Body of pancreas (tissue), 4 donors: Measurements from ENCODE around the gene AMZ2. TPM values are rescaled to one million over a fixed set of nuclear protein-coding genes. Genes with fewer than 3 reads are reported as not detected.
"Not testable (repeated sequence)": the region's sequence is repeated elsewhere in the genome, so short reads cannot be mapped to it uniquely, and the experiment has no call there.

ENCODE experiments used
- ATAC-seq: fragments of 150-250 bp; one replicate; pipeline ENCODE4 v1.9.1; 2016
- DNase-seq, 4 donors: peaks; one replicate each; pipeline ENCODE4 v3.0.0-alpha.2; 2019
- H3K27ac ChIP-seq, 4 donors: fragments of 200-600 bp; sonication (generic); 1 replicate in 3 of 4; 2 replicates in 1 of 4; pipeline versions ENCODE4 v1.5.1 to v1.6.1; 2016 to 2019; ENCODE audit warnings: mild to moderate bottlenecking in 1 of 4, mixed read lengths in 1 of 4, moderate library complexity in 1 of 4
- H3K27me3 ChIP-seq, 2 donors: fragments of 200-600 bp; sonication (generic); one replicate each; pipeline ENCODE4 v1.6.0; 2016; ENCODE audit warnings: mild to moderate bottlenecking in 1 of 2
- H3K36me3 ChIP-seq, 2 donors: fragments of 200-600 bp; sonication (generic); replicated peaks in 1 of 2; 2 replicates each; pipeline ENCODE4 v1.5.1; 2016; ENCODE audit warnings: low read depth in 2 of 2; ENCODE audit not compliant: insufficient read depth in 1 of 2
- H3K4me1 ChIP-seq: fragments of 200-600 bp; sonication (generic); one replicate; pipeline ENCODE4 v1.6.0; 2016
- H3K4me3 ChIP-seq, 2 donors: fragments of 200-600 bp; sonication (generic); 1 replicate in 1 of 2; 2 replicates in 1 of 2; pipeline ENCODE4 v1.5.1; 2016 to 2019
- H3K9me3 ChIP-seq, 3 donors: fragments of 200-600 bp; sonication (generic); 1 replicate in 2 of 3; 2 replicates in 1 of 3; pipeline ENCODE4 v1.5.1; 2016
- POLR2A ChIP-seq, 3 donors: fragments of 450-650 bp; IDR thresholded peaks; one replicate each; pipeline ENCODE4 v1.6.1; 2016; ENCODE audit warnings: antibody characterized with exemption in 3 of 3, mild to moderate bottlenecking in 2 of 3
- WGBS, 2 donors: methylation state at CpG; one replicate each; pipeline ENCODE4 v1.1.5; 2017; 5-methylcytosine and 5-hydroxymethylcytosine counted together
- intact Hi-C: fragments of 100-400 bp; cut with DNase I; formaldehyde crosslinking; loops from one replicate; pipeline ENCODE4 v1.15.1; 2023
- total RNA-seq, 2 donors: library from RNA; depleted of rRNA; stranded (reverse); fragments of >200 nt; gene quantifications; one replicate each; pipeline ENCODE4 v1.1.0, GENCODE V29; 2016
- TF ChIP-seq, protein P1 (sequence below), 7 experiments: fragments of 450-650 bp in 4 of 7; fragments of 200-600 bp in 3 of 7; sonication (generic) in 3 of 7; IDR thresholded peaks; one replicate each; pipeline ENCODE4 v1.5.1; 2016 to 2019; ENCODE audit warnings: antibody characterized with exemption in 7 of 7

AMZ2 gene
- total RNA-seq, 2 donors from 2014 or later = 23.3 to 28.3 TPM

- Histone ChIP-seq H3K36me3 (peaks cover 0 to 2% of the 10 kb centered on the region in 2 donors), H3K4me1 (no peaks in the 10 kb centered on the region), H3K27ac (no peak overlapping the region), H3K9me3 (no peaks in the 10 kb centered on the region), H3K27me3 (no peaks in the 10 kb centered on the region), H3K4me3 (no peak overlapping the region)
- WGBS, 2 donors = 81 to 83% methylated on average over 8 to 9 of the region's 9 CpGs
- ATAC-seq = no peak
- TF ChIP-seq, protein P1, sequence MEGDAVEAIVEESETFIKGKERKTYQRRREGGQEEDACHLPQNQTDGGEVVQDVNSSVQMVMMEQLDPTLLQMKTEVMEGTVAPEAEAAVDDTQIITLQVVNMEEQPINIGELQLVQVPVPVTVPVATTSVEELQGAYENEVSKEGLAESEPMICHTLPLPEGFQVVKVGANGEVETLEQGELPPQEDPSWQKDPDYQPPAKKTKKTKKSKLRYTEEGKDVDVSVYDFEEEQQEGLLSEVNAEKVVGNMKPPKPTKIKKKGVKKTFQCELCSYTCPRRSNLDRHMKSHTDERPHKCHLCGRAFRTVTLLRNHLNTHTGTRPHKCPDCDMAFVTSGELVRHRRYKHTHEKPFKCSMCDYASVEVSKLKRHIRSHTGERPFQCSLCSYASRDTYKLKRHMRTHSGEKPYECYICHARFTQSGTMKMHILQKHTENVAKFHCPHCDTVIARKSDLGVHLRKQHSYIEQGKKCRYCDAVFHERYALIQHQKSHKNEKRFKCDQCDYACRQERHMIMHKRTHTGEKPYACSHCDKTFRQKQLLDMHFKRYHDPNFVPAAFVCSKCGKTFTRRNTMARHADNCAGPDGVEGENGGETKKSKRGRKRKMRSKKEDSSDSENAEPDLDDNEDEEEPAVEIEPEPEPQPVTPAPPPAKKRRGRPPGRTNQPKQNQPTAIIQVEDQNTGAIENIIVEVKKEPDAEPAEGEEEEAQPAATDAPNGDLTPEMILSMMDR (IDR thresholded peaks at IDR 0.05) = no peak
- no peak for TF ChIP-seq POLR2A (IDR thresholded peaks at IDR 0.05)
- DNase-seq = no peak
- intact Hi-C loops = loop anchor here (10.0 kb wide), 2 partner anchors 135 to 205 kb away; no protein-coding TSS in a partner anchor
Observed at GRCh38 chr17:68260051-68260762, 12.4 kb downstream of the AMZ2 start.

DNA sequence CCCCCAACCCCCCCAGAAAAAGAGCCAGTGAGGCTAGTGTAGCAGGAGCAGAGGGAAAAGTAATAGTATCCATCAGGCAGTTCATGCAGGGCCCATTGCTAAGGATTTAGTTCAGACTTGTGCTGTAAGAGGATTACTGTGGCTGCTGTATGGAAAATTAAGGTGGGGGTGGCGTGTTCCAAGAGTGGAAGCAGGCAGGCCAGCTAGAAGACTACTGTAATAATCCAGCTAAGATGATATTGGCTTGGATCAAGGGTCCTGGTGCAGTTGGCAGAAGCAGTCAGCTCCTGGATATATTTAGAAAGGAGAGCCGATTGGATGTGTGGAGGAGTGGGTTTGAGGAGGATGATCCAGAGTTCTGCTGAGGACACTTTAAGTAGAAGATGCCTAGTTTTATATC lies 14.6 kb downstream of the AMZ2 start:
- H3K4me3 ChIP-seq, H3K4me1 ChIP-seq, H3K9me3 ChIP-seq, ATAC-seq, DNase-seq, H3K27me3 ChIP-seq, H3K27ac ChIP-seq, H3K36me3 ChIP-seq: not testable (repeated sequence)
- intact Hi-C loops = loop anchor here (10.0 kb wide), 2 partner anchors 132 to 202 kb away; no protein-coding TSS in a partner anchor
- WGBS, 2 donors = 45 to 57% methylated on average over 2 of the region's 2 CpGs

GRCh38 chr17:68263101-68263681 lies 15.3 kb downstream of the AMZ2 start:
- not testable (repeated sequence) for H3K4me3 ChIP-seq, H3K36me3 ChIP-seq, H3K27ac ChIP-seq, H3K27me3 ChIP-seq, H3K4me1 ChIP-seq, H3K9me3 ChIP-seq
- ATAC-seq (peak; percentile 84), DNase-seq (peak in 2 of 4 donors; percentile 34 to 69)
- intact Hi-C loops = loop anchor here (10.0 kb wide), 2 partner anchors 132 to 202 kb away; no protein-coding TSS in a partner anchor
- TF ChIP-seq, protein P1 (IDR thresholded peaks at IDR 0.05) = peak in 6 of 7 experiments; percentile 21 to 80 (median 46)
- WGBS, 2 donors = 11% methylated on average over 9 of the region's 9 CpGs

DNA sequence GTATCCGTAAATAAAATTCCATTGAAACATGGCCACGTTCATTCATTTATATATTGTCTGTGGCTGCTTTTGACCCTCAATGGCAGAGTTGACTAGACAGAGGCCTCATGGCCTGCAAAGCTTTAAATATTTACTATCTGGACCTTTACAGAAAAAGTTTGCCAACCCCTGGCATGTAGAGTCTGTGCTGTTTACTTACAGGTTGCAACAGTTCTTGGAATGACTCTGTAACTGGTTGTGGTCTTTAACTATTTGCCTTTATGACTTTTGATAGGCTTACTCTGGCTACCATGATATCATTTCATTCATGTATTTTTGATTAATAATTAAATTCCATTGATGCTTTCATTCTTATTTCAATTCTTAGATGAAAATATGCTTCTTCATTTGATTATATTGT lies 18.0 kb downstream of the AMZ2 start:
- not testable (repeated sequence) for H3K4me3 ChIP-seq, H3K9me3 ChIP-seq, H3K27me3 ChIP-seq, H3K4me1 ChIP-seq, H3K27ac ChIP-seq, H3K36me3 ChIP-seq
- intact Hi-C loops = loop anchor here (10.0 kb wide), 2 partner anchors 129 to 199 kb away; no protein-coding TSS in a partner anchor
- 73 to 75% methylated on average over 2 of the region's 2 CpGs for WGBS, 2 donors
- DNase-seq (peak in 3 of 4 donors; percentile 24 to 43 (median 33)), ATAC-seq (peak; percentile 64)

DNA sequence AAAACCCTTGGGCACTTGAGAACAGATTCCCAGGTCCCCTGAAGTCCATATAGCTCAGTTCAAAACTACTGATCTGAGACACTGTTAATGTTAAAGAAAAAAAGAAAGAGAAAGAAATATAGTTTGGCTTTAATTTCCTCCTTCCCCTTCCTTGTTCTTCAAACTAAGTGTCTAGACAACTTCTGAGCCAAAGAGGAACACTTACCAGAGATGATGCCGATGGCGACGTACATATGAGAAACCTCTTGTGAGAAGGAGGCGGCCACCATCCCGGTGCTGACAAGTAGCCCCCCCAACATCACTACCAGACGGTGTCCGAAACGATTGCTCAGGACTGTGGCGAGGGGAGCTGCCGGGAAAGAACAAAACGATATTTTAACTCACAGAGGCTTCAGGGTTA lies 25.9 kb downstream of the AMZ2 start:
- ATAC-seq = no peak
- peak in 1 of 4 donors; percentile 36 for DNase-seq
- intact Hi-C loops = no loop called here

DNA sequence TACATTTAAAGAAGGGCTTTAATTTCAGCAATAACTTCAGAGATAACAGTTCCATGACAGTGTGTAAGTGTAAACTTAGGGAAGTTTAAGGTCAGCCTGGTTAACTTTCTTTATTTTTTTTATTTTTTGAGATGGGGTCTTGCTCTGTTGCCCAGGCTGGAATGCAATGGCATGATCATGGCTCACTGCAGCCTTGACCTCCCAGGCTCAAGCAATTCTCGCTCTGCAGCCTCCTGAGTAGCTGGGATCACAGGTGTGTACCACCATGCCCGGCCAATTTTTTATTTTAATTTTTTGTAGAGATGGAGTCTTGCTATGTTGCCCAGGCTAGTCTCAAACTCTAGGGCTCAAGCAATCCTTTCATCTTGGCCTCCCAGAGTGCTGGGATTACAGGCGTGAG lies 28.5 kb downstream of the AMZ2 start:
- H3K4me3 ChIP-seq, H3K27ac ChIP-seq, DNase-seq, H3K27me3 ChIP-seq, intact Hi-C loops, H3K4me1 ChIP-seq, ATAC-seq, H3K9me3 ChIP-seq, H3K36me3 ChIP-seq: not testable (repeated sequence)
- WGBS, 2 donors = 89 to 91% methylated on average over 3 of the region's 3 CpGs

More for the DNA sequence above, 25.9 kb downstream of the AMZ2 start:
- Histone ChIP-seq H3K36me3 (no peaks in the 10 kb centered on the region), H3K27ac (peak overlapping the region in 1 of 4 donors; percentile 26), H3K9me3 (no peaks in the 10 kb centered on the region), H3K4me3 (no peak overlapping the region), H3K4me1 (no peaks in the 10 kb centered on the region), H3K27me3 (no peaks in the 10 kb centered on the region)
- TF ChIP-seq POLR2A (IDR thresholded peaks at IDR 0.05) = no peak
- 80 to 82% methylated on average over 11 of the region's 11 CpGs for WGBS, 2 donors
